ENCODE results near the gene MYL7.

- no peak for TF ChIP-seq CTCF (conservative IDR thresholded peaks at IDR 0.05; ENCODE audit: low read depth in 2 of 2)
- TF ChIP-seq, protein P1, sequence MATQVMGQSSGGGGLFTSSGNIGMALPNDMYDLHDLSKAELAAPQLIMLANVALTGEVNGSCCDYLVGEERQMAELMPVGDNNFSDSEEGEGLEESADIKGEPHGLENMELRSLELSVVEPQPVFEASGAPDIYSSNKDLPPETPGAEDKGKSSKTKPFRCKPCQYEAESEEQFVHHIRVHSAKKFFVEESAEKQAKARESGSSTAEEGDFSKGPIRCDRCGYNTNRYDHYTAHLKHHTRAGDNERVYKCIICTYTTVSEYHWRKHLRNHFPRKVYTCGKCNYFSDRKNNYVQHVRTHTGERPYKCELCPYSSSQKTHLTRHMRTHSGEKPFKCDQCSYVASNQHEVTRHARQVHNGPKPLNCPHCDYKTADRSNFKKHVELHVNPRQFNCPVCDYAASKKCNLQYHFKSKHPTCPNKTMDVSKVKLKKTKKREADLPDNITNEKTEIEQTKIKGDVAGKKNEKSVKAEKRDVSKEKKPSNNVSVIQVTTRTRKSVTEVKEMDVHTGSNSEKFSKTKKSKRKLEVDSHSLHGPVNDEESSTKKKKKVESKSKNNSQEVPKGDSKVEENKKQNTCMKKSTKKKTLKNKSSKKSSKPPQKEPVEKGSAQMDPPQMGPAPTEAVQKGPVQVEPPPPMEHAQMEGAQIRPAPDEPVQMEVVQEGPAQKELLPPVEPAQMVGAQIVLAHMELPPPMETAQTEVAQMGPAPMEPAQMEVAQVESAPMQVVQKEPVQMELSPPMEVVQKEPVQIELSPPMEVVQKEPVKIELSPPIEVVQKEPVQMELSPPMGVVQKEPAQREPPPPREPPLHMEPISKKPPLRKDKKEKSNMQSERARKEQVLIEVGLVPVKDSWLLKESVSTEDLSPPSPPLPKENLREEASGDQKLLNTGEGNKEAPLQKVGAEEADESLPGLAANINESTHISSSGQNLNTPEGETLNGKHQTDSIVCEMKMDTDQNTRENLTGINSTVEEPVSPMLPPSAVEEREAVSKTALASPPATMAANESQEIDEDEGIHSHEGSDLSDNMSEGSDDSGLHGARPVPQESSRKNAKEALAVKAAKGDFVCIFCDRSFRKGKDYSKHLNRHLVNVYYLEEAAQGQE (IDR thresholded peaks at IDR 0.05; ENCODE audit: unreplicated experiment) = no peak
- no peak for TF ChIP-seq POLR2AphosphoS5 (IDR thresholded peaks at IDR 0.05; ENCODE audit: low read depth)
Observed at GRCh38 chr7:44134943-44135628, 6.0 kb downstream of the MYL7 start.
